Measurements from ENCODE around the gene KLHL21. TPM values are rescaled to one million over a fixed set of nuclear protein-coding genes. Genes with fewer than 3 reads are reported as not detected.

Gene KLHL21
- total RNA-seq, 2 experiments from 2014 or later: 12.4 to 15.7 TPM

DNA sequence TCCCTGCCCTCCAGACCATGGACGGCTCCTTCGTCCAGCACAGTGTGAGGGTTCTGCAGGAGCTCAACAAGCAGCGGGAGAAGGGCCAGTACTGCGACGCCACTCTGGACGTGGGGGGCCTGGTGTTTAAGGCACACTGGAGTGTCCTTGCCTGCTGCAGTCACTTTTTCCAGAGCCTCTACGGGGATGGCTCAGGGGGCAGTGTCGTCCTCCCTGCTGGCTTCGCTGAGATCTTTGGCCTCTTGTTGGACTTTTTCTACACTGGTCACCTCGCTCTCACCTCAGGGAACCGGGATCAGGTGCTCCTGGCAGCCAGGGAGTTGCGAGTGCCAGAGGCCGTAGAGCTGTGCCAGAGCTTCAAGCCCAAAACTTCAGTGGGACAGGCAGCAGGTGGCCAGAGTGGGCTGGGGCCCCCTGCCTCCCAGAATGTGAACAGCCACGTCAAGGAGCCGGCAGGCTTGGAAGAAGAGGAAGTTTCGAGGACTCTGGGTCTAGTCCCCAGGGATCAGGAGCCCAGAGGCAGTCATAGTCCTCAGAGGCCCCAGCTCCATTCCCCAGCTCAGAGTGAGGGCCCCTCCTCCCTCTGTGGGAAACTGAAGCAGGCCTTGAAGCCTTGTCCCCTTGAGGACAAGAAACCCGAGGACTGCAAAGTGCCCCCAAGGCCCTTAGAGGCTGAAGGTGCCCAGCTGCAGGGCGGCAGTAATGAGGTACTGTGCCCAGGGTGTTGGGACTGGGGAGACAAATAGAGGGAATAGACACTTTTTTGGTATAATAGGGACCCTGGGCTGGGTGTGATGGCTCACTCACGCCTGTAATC, 21.9 kb downstream of the KLHL21 start:
- ChIA-PET POLR2A (interaction anchor here (0.6 to 1.2 kb wide), 5 partner anchors 12 to 204 kb away, joined by 3 to 5 read pairs (median 4); no protein-coding TSS in a partner anchor), CTCF (interaction anchor here (0.6 to 2.4 kb wide), 8 partner anchors 17 to 813 kb away, joined by 3 to 14 read pairs (median 4); partner anchors contain the start of genes NOL9 and TAS1R1)
- no peaks in the 10 kb centered on the region for H3K27me3 Mint-ChIP-seq
- intact Hi-C loops (cut with DNase I, micrococcal nuclease): loop anchor here (1.0 kb wide), 3 partner anchors 26 to 204 kb away; partner anchors contain the start of genes CAMTA1 (in 1 of the 2), DNAJC11 (in 1 of the 2) and NOL9 (in 1 of the 2)
- H3K27ac Mint-ChIP-seq: peak overlapping the region; percentile 89
- peak overlapping the region; percentile 92 for H3K4me3 Mint-ChIP-seq
- H3K9me3 Mint-ChIP-seq (ENCODE audit: low read depth): no peaks in the 10 kb centered on the region
- peak; percentile 45 for DNase-seq
- peaks cover 7% of the 10 kb centered on the region for H3K36me3 Mint-ChIP-seq (ENCODE audit: low read depth)
- ATAC-seq: no peak
- H3K4me1 Mint-ChIP-seq: peaks cover 33% of the 10 kb centered on the region

- CTCF ChIA-PET: interaction anchor here (0.6 to 1.2 kb wide), 4 partner anchors 35 to 814 kb away, joined by 3 to 4 read pairs (median 3); no protein-coding TSS in a partner anchor
- Mint-ChIP-seq H3K4me1 (peaks cover 33% of the 10 kb centered on the region), H3K9me3 (ENCODE audit: low read depth) (no peaks in the 10 kb centered on the region), H3K4me3 (peak overlapping the region; percentile 92), H3K36me3 (ENCODE audit: low read depth) (peaks cover 7% of the 10 kb centered on the region), H3K27ac (peak overlapping the region; percentile 89), H3K27me3 (no peaks in the 10 kb centered on the region)
- intact Hi-C loops (cut with DNase I, micrococcal nuclease): loop anchor here (1.0 kb wide), 3 partner anchors 26 to 205 kb away; partner anchors contain the start of genes CAMTA1 (in 1 of the 2), DNAJC11 (in 1 of the 2) and NOL9 (in 1 of the 2)
- no peak for ATAC-seq
- POLR2A ChIA-PET: interaction anchor here (0.7 to 1.6 kb wide), 5 partner anchors 9 to 150 kb away, joined by 3 to 6 read pairs (median 3); no protein-coding TSS in a partner anchor
- DNase-seq: no peak
Measured at GRCh38 chr1:6580119-6580592, 22.5 kb downstream of the KLHL21 start.

DNA sequence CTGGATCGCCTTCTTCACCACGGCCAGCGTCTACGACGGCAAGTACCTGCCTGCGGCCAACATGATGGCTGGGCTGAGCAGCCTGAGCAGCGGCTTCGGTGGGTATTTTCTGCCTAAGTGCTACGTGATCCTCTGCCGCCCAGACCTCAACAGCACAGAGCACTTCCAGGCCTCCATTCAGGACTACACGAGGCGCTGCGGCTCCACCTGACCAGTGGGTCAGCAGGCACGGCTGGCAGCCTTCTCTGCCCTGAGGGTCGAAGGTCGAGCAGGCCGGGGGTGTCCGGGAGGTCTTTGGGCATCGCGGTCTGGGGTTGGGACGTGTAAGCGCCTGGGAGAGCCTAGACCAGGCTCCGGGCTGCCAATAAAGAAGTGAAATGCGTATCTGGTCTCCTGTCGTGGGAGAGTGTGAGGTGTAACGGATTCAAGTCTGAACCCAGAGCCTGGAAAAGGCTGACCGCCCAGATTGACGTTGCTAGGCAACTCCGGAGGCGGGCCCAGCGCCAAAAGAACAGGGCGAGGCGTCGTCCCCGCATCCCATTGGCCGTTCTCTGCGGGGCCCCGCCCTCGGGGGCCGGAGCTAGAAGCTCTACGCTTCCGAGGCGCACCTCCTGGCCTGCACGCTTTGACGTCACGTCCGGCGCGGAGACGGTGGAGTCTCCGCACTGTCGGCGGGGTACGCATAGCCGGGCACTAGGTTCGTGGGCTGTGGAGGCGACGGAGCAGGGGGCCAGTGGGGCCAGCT, 23.1 kb downstream of the KLHL21 start, which contains the start of gene ZBTB48:
Gene ZBTB48, plus strand, starts transcription at position 621 of the 745 bp plus-strand sequence. CDS start 616 bp downstream, outside the sequence.
- H3K4me3 Mint-ChIP-seq: peak within 1 kb of the TSS; percentile 92
- ChIA-PET CTCF (interaction anchor here (0.6 to 2.5 kb wide), 6 partner anchors 22 to 67 kb away, joined by 3 to 15 read pairs (median 3); partner anchors contain the start of genes NOL9 and TAS1R1), POLR2A (interaction anchor here (0.5 to 1.6 kb wide), 5 partner anchors 10 to 180 kb away, joined by 3 to 6 read pairs (median 3); no protein-coding TSS in a partner anchor)
- H3K27ac Mint-ChIP-seq: peak within 1 kb of the TSS; percentile 89
- H3K36me3 Mint-ChIP-seq (ENCODE audit: low read depth): peaks cover 6% of the 10 kb centered on the region
- peaks cover 30% of the 10 kb centered on the region for H3K4me1 Mint-ChIP-seq
- no peaks in the 10 kb centered on the region for H3K27me3 Mint-ChIP-seq
- intact Hi-C loops (cut with DNase I, micrococcal nuclease): loop anchor here (1.0 kb wide), 7 partner anchors 22 to 206 kb away; partner anchors contain the start of genes NOL9 (in 2 of the 2), ACOT7 (in 1 of the 2), CAMTA1 (in 1 of the 2) and DNAJC11 (in 1 of the 2)
- DNase-seq (peak; percentile 99), ATAC-seq (peak; percentile 99)
- H3K9me3 Mint-ChIP-seq (ENCODE audit: low read depth): no peaks in the 10 kb centered on the region

GRCh38 chr1:6578624-6579373, 23.9 kb downstream of the KLHL21 start:
- Mint-ChIP-seq H3K27ac (peak overlapping the region; percentile 89), H3K9me3 (ENCODE audit: low read depth) (no peaks in the 10 kb centered on the region), H3K4me1 (peaks cover 28% of the 10 kb centered on the region), H3K4me3 (peak overlapping the region; percentile 92), H3K27me3 (no peaks in the 10 kb centered on the region), H3K36me3 (ENCODE audit: low read depth) (peaks cover 5% of the 10 kb centered on the region)
- intact Hi-C loops (cut with DNase I, micrococcal nuclease): loop anchor here (1.0 kb wide), 5 partner anchors 23 to 185 kb away; partner anchors contain the start of genes ACOT7 (in 1 of the 2), NOL9 (in 1 of the 2) and PHF13 (in 1 of the 2)
- ChIA-PET CTCF (interaction anchor here (0.7 to 2.5 kb wide), 2 partner anchors 24 to 30 kb away, joined by 3 to 15 read pairs; partner anchors contain the start of genes NOL9 and TAS1R1), POLR2A (interaction anchor here (1.6 kb wide), 1 partner anchor 21 kb away, joined by 6 read pairs; no protein-coding TSS in a partner anchor)
- ATAC-seq: no peak
- DNase-seq: no peak

- Mint-ChIP-seq H3K27me3 (no peaks in the 10 kb centered on the region), H3K9me3 (ENCODE audit: low read depth) (no peaks in the 10 kb centered on the region), H3K27ac (no peak overlapping the region), H3K36me3 (ENCODE audit: low read depth) (peaks cover 5% of the 10 kb centered on the region), H3K4me3 (no peak overlapping the region), H3K4me1 (peaks cover 28% of the 10 kb centered on the region)
- CTCF ChIA-PET: interaction anchor here (0.6 to 2.5 kb wide), 2 partner anchors 23 to 1196 kb away, joined by 3 to 15 read pairs; partner anchors contain the start of genes NOL9 and TAS1R1
- ATAC-seq: no peak
- no peak for DNase-seq
- POLR2A ChIA-PET: interaction anchor here (0.5 kb wide), 1 partner anchor 25 kb away, joined by 3 read pairs; no protein-coding TSS in a partner anchor
- intact Hi-C loops (cut with DNase I, micrococcal nuclease): no loop called here
Measured at GRCh38 chr1:6577831-6578525, 24.7 kb downstream of the KLHL21 start.

GRCh38 chr1:6574818-6575217, 27.9 kb downstream of the KLHL21 start:
- CTCF ChIA-PET: no interaction called here
- peaks cover 5% of the 10 kb centered on the region for H3K9me3 Mint-ChIP-seq (ENCODE audit: low read depth)
- no peak overlapping the region for H3K4me3 Mint-ChIP-seq
- H3K4me1 Mint-ChIP-seq: peaks cover 7% of the 10 kb centered on the region
- POLR2A ChIA-PET: interaction anchor here (0.6 kb wide), 1 partner anchor 20 kb away, joined by 4 read pairs; the partner anchor contains the start of gene NOL9
- H3K27me3 Mint-ChIP-seq: no peaks in the 10 kb centered on the region
- H3K36me3 Mint-ChIP-seq (ENCODE audit: low read depth): no peaks in the 10 kb centered on the region
- no peak for DNase-seq
- intact Hi-C loops (cut with DNase I, micrococcal nuclease): no loop called here
- ATAC-seq: no peak
- H3K27ac Mint-ChIP-seq: no peak overlapping the region

GRCh38 chr1:6574025-6574620, 28.5 kb downstream of the KLHL21 start:
- Mint-ChIP-seq H3K36me3 (ENCODE audit: low read depth) (no peaks in the 10 kb centered on the region), H3K27me3 (no peaks in the 10 kb centered on the region), H3K27ac (no peak overlapping the region), H3K4me3 (no peak overlapping the region), H3K4me1 (peaks cover 1% of the 10 kb centered on the region), H3K9me3 (ENCODE audit: low read depth) (peaks cover 5% of the 10 kb centered on the region)
- CTCF ChIA-PET: no interaction called here
- no peak for DNase-seq
- POLR2A ChIA-PET: no interaction called here
- no peak for ATAC-seq
- intact Hi-C loops (cut with DNase I, micrococcal nuclease): no loop called here

- H3K27ac Mint-ChIP-seq: no peak overlapping the region
- no peaks in the 10 kb centered on the region for H3K27me3 Mint-ChIP-seq
- no peak for ATAC-seq
- CTCF ChIA-PET: no interaction called here
- no peaks in the 10 kb centered on the region for H3K36me3 Mint-ChIP-seq (ENCODE audit: low read depth)
- H3K4me3 Mint-ChIP-seq: no peak overlapping the region
- intact Hi-C loops (cut with DNase I, micrococcal nuclease): no loop called here
- H3K9me3 Mint-ChIP-seq (ENCODE audit: low read depth): peaks cover 5% of the 10 kb centered on the region
- POLR2A ChIA-PET: no interaction called here
- no peaks in the 10 kb centered on the region for H3K4me1 Mint-ChIP-seq
- no peak for DNase-seq
Measured at GRCh38 chr1:6572653-6573383, 29.9 kb downstream of the KLHL21 start.

DNA sequence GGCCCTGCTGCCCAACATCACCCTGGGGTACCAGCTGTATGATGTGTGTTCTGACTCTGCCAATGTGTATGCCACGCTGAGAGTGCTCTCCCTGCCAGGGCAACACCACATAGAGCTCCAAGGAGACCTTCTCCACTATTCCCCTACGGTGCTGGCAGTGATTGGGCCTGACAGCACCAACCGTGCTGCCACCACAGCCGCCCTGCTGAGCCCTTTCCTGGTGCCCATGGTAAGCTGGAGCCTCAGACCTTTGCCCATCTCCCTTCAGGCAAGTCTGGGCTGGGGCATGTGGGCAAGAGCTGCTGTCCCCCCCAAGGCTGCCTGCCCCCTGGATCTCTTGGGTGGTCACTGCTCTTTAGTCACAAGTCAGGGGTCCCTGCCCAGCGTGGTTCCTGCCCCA, 31.7 kb downstream of the KLHL21 start:
- Mint-ChIP-seq H3K9me3 (ENCODE audit: low read depth) (peaks cover 5% of the 10 kb centered on the region), H3K4me1 (no peaks in the 10 kb centered on the region), H3K36me3 (ENCODE audit: low read depth) (no peaks in the 10 kb centered on the region), H3K27ac (no peak overlapping the region), H3K27me3 (no peaks in the 10 kb centered on the region), H3K4me3 (no peak overlapping the region)
- POLR2A ChIA-PET: no interaction called here
- no peak for ATAC-seq
- CTCF ChIA-PET: interaction anchor here (1.3 kb wide), 1 partner anchor 16 kb away, joined by 3 read pairs; the partner anchor contains the start of gene TAS1R1
- intact Hi-C loops (cut with DNase I, micrococcal nuclease): no loop called here
- no peak for DNase-seq

Data from activated CD4-positive, alpha-beta T cell treated with anti-CD3 and anti-CD28 coated beads for 36 hours (primary cell).